Measurements from ENCODE around the gene LAMTOR4.
"Not testable (repeated sequence)": the region's sequence is repeated elsewhere in the genome, so short reads cannot be mapped to it uniquely, and the experiment has no call there.

LAMTOR4 gene

DNA sequence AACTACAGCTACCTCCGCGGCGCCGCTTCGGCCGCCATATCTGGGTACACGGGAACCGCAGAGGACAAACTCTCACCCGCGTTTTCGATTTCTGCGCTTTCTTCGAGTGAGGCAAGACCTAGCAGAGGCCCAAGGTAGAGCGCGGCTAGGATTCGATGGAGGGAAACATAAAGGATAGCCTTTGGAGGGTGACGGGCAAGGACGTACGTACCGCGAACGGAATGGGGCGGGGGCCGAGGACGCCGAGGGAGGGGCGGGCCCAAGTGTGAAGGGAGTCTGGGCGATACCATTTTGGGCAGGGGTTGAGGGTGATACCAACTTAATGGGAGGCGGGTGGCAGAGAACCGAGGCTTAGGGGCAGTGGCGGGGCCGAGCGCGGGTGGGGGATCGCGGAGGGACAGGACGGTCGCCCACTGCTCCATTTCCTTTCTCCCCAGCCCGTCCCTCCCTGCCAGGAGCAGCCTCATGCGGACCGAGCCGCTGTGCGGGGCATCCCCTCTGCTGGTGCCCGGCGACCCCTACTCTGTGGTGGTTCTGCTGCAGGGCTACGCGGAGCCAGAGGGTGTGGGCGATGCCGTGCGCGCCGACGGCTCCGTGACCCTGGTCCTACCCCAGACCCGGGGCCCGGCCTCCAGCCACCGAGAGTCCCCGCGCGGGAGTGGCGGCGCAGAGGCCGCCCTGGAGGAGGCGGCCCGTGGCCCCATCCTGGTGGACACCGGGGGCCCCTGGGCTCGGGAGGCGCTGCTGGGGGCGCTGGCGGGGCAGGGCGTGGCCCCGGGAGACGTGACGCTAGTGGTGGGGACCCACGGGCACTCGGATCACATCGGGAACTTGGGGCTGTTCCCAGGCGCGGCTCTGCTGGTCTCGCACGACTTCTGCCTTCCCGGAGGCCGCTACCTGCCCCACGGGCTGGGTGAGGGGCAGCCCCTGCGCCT lies 21.5 kb upstream of the LAMTOR4 start, which contains the start of gene MBLAC1:
TSS of gene MBLAC1 (plus strand) at position 37 of the 935 bp plus-strand sequence. CDS start at position 466, 429 bp downstream.
- peak within 1 kb of the TSS; percentile 96 for H3K4me2 ChIP-seq (ENCODE audit: low read length)
- peaks cover 34% of the 10 kb centered on the region for H3K36me3 ChIP-seq (ENCODE audit: control insufficient read depth, low read length)
- no peaks in the 10 kb centered on the region for H4K20me1 ChIP-seq (ENCODE audit: control insufficient read depth, insufficient read depth, low read depth, low read length)
- no peaks in the 10 kb centered on the region for H3K9me3 ChIP-seq (ENCODE audit: control insufficient read depth, insufficient read depth, low read length)
- no peaks in the 10 kb centered on the region for H3K27me3 ChIP-seq (ENCODE audit: control insufficient read depth, low read length)
- peaks cover 32% of the 10 kb centered on the region for H3F3A ChIP-seq (ENCODE audit: control insufficient read depth, insufficient read depth)
- peak within 1 kb of the TSS; percentile 81 for H3K4me3 ChIP-seq (ENCODE audit: low read length)
- no peaks in the 10 kb centered on the region for H3K9me2 ChIP-seq (replicated peaks; ENCODE audit: control insufficient read depth, low read length)
- H3K27ac ChIP-seq (ENCODE audit: low read depth, low read length) = peak within 1 kb of the TSS; percentile 94
- H3K79me2 ChIP-seq (ENCODE audit: control insufficient read depth, low read length) = peaks cover 41% of the 10 kb centered on the region
- TF ChIP-seq EZH2phosphoT487 (IDR thresholded peaks at IDR 0.05; ENCODE audit: borderline replicate concordance, low read length) = no peak
- TF ChIP-seq, protein P1, sequence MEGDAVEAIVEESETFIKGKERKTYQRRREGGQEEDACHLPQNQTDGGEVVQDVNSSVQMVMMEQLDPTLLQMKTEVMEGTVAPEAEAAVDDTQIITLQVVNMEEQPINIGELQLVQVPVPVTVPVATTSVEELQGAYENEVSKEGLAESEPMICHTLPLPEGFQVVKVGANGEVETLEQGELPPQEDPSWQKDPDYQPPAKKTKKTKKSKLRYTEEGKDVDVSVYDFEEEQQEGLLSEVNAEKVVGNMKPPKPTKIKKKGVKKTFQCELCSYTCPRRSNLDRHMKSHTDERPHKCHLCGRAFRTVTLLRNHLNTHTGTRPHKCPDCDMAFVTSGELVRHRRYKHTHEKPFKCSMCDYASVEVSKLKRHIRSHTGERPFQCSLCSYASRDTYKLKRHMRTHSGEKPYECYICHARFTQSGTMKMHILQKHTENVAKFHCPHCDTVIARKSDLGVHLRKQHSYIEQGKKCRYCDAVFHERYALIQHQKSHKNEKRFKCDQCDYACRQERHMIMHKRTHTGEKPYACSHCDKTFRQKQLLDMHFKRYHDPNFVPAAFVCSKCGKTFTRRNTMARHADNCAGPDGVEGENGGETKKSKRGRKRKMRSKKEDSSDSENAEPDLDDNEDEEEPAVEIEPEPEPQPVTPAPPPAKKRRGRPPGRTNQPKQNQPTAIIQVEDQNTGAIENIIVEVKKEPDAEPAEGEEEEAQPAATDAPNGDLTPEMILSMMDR (IDR thresholded peaks at IDR 0.05; ENCODE audit: low read depth, low read length, poor library complexity, severe bottlenecking) = peak; percentile 32
- peaks cover 46% of the 10 kb centered on the region for H3K4me1 ChIP-seq (ENCODE audit: control insufficient read depth, low read length)

DNA sequence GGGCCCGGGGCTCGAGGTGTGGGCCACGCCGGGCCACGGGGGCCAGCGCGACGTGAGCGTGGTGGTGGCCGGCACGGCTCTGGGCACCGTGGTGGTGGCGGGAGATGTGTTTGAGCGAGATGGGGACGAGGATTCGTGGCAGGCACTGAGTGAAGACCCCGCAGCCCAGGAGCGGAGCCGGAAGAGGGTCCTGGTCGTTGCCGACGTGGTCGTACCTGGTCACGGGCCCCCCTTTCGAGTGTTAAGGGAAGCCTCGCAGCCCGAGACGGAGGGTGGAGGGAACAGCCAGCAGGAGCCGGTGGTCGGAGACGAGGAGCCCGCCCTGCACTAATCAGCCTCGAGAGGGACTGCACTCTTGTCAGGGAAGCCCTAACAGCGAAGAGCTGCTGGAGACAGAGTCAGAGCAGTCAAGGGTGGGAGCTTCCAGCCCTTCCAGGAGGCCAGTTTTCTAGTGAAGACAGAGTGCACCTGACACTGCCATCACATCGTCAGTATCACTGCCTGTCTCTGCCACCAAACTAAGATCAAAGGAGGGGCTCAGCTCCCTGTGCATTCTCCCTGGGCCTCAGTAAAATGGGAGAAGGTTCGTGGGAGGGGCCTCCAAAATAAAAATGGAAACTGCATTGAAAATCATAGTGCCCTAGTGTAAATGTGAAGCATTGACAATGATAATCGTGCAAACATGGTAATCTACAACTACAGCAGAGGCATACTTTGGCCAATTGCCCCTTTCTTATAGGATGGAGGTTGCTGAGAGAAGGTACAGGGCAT lies 20.7 kb upstream of the LAMTOR4 start:
- peak overlapping the region; percentile 94 for H3K27ac ChIP-seq (ENCODE audit: low read depth, low read length)
- peak overlapping the region; percentile 96 for H3K4me2 ChIP-seq (ENCODE audit: low read length)
- no peaks in the 10 kb centered on the region for H3K27me3 ChIP-seq (ENCODE audit: control insufficient read depth, low read length)
- H3K36me3 ChIP-seq (ENCODE audit: control insufficient read depth, low read length) = peaks cover 27% of the 10 kb centered on the region
- no peaks in the 10 kb centered on the region for H3K9me2 ChIP-seq (replicated peaks; ENCODE audit: control insufficient read depth, low read length)
- peaks cover 53% of the 10 kb centered on the region for H3K4me1 ChIP-seq (ENCODE audit: control insufficient read depth, low read length)
- peaks cover 32% of the 10 kb centered on the region for H3F3A ChIP-seq (ENCODE audit: control insufficient read depth, insufficient read depth)
- no peaks in the 10 kb centered on the region for H4K20me1 ChIP-seq (ENCODE audit: control insufficient read depth, insufficient read depth, low read depth, low read length)
- no peak for TF ChIP-seq EZH2phosphoT487 (IDR thresholded peaks at IDR 0.05; ENCODE audit: borderline replicate concordance, low read length)
- TF ChIP-seq, protein P1 (IDR thresholded peaks at IDR 0.05; ENCODE audit: low read depth, low read length, poor library complexity, severe bottlenecking) = peak; percentile 6
- H3K79me2 ChIP-seq (ENCODE audit: control insufficient read depth, low read length) = peaks cover 37% of the 10 kb centered on the region
- peak overlapping the region; percentile 81 for H3K4me3 ChIP-seq (ENCODE audit: low read length)
- no peaks in the 10 kb centered on the region for H3K9me3 ChIP-seq (ENCODE audit: control insufficient read depth, insufficient read depth, low read length)

DNA sequence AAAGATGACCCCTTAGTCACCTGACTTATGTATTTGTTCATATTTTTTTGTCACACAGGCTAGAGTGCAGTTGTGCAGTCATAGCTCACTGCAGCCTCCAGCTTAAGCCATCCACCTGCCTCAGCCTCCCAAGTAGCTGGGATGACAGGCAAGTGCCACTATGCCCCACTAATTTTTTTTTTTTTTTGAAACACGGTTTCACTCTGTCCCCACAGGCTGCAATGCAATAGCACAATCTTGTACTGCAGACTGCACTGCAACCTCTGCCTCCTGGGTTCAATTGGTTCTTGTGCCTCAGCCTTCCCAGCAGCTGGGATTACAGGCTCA lies 20.1 kb upstream of the LAMTOR4 start:
- H3K36me3 ChIP-seq (ENCODE audit: control insufficient read depth, low read length) = peaks cover 27% of the 10 kb centered on the region
- no peaks in the 10 kb centered on the region for H3K9me2 ChIP-seq (replicated peaks; ENCODE audit: control insufficient read depth, low read length)
- peaks cover 37% of the 10 kb centered on the region for H3K79me2 ChIP-seq (ENCODE audit: control insufficient read depth, low read length)
- H3K27ac ChIP-seq (ENCODE audit: low read depth, low read length) = peak overlapping the region; percentile 94
- peak overlapping the region; percentile 81 for H3K4me3 ChIP-seq (ENCODE audit: low read length)
- TF ChIP-seq, protein P1 (IDR thresholded peaks at IDR 0.05; ENCODE audit: low read depth, low read length, poor library complexity, severe bottlenecking) = no peak
- TF ChIP-seq EZH2phosphoT487 (IDR thresholded peaks at IDR 0.05; ENCODE audit: borderline replicate concordance, low read length) = no peak
- H4K20me1 ChIP-seq (ENCODE audit: control insufficient read depth, insufficient read depth, low read depth, low read length) = no peaks in the 10 kb centered on the region
- H3K4me2 ChIP-seq (ENCODE audit: low read length) = peak overlapping the region; percentile 96
- no peaks in the 10 kb centered on the region for H3K9me3 ChIP-seq (ENCODE audit: control insufficient read depth, insufficient read depth, low read length)
- peaks cover 54% of the 10 kb centered on the region for H3K4me1 ChIP-seq (ENCODE audit: control insufficient read depth, low read length)
- H3F3A ChIP-seq (ENCODE audit: control insufficient read depth, insufficient read depth) = peaks cover 32% of the 10 kb centered on the region
- H3K27me3 ChIP-seq (ENCODE audit: control insufficient read depth, low read length) = no peaks in the 10 kb centered on the region

DNA sequence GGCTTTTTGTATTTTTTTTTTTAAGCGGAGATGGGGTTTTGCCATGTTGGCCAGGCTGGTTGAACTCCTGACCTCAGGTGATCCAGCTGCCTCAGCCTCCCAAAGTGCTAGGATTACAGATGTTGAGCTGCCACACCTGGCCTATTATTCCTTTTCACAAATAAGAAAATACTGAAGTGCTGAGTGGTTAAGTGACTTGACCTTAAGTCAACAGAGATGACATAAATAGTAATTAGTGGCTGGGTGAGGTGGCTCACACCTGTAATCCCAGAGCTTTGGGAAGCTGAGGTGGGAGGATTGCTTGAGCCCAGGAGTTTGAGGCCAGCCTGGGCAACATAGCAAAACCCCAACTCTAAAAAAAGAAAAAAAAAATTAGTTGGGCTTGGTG lies 18.5 kb upstream of the LAMTOR4 start:
- Histone ChIP-seq H3K79me2 (ENCODE audit: control insufficient read depth, low read length) (peaks cover 25% of the 10 kb centered on the region), H3K4me1 (ENCODE audit: control insufficient read depth, low read length) (peaks cover 40% of the 10 kb centered on the region), H3K36me3 (ENCODE audit: control insufficient read depth, low read length) (peaks cover 13% of the 10 kb centered on the region), H3F3A (ENCODE audit: control insufficient read depth, insufficient read depth) (peaks cover 24% of the 10 kb centered on the region)
- H3K27me3 ChIP-seq (ENCODE audit: control insufficient read depth, low read length); H3K4me3 ChIP-seq (ENCODE audit: low read length); H3K9me2 ChIP-seq (replicated peaks; ENCODE audit: control insufficient read depth, low read length); H4K20me1 ChIP-seq (ENCODE audit: control insufficient read depth, insufficient read depth, low read depth, low read length); H3K27ac ChIP-seq (ENCODE audit: low read depth, low read length); H3K4me2 ChIP-seq (ENCODE audit: low read length); H3K9me3 ChIP-seq (ENCODE audit: control insufficient read depth, insufficient read depth, low read length): not testable (repeated sequence)
